PC-9 (cell line): ENCODE data around the gene CA5A.

ENCODE experiments used
- EZH2 ChIP-seq: fragments of 200-600 bp; sonication (generic); IDR thresholded peaks from 2 replicates; pipeline ENCODE4 v1.8.0; 2017; ENCODE audit warnings: antibody characterized with exemption, low read depth
- TF ChIP-seq, protein P1 (sequence below): fragments of 200-600 bp; sonication (generic); conservative IDR thresholded peaks from 2 replicates; pipeline ENCODE4 v1.6.1; 2017; ENCODE audit warnings: mixed run types, antibody characterized with exemption, mild to moderate bottlenecking, moderate library complexity

DNA sequence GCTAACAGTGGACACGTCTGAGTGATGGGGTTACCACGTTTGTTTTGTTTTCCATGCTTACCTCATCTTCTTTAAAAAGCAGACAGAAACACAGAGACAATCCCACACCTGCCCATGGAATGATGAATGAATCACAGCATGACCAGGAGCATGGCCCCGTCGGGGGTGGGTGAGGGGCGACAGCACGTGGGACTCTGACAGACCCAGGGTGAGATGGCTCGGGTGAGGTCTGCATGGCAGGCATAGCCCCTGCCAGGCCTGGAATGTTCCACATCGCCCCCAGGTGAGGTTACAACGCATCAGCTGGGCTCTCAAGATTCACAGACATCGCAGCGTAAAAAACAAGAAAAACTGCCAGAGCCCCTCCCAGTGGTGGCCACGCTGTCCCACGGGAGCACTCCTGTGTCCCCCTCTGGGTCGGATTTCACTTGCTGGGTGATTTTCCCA lies 85.2 kb downstream of the CA5A start:
- TF ChIP-seq, protein P1, sequence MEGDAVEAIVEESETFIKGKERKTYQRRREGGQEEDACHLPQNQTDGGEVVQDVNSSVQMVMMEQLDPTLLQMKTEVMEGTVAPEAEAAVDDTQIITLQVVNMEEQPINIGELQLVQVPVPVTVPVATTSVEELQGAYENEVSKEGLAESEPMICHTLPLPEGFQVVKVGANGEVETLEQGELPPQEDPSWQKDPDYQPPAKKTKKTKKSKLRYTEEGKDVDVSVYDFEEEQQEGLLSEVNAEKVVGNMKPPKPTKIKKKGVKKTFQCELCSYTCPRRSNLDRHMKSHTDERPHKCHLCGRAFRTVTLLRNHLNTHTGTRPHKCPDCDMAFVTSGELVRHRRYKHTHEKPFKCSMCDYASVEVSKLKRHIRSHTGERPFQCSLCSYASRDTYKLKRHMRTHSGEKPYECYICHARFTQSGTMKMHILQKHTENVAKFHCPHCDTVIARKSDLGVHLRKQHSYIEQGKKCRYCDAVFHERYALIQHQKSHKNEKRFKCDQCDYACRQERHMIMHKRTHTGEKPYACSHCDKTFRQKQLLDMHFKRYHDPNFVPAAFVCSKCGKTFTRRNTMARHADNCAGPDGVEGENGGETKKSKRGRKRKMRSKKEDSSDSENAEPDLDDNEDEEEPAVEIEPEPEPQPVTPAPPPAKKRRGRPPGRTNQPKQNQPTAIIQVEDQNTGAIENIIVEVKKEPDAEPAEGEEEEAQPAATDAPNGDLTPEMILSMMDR, result no peak
- no peak for TF ChIP-seq EZH2
